Loucy (cell line): ENCODE data around the gene ARHGEF33.

Experiments used
- CTCF ChIP-seq: fragments of 200-600 bp; sonication (generic); conservative IDR thresholded peaks from 2 replicates; pipeline ENCODE4 v1.5.1; 2014; ENCODE audit warnings: mild to moderate bottlenecking, antibody characterized with exemption, low read length
- EZH2phosphoT487 ChIP-seq: fragments of 200-600 bp; IDR thresholded peaks from 2 replicates; pipeline ENCODE4 v1.6.1; 2018; ENCODE audit warnings: antibody characterized with exemption, mild to moderate bottlenecking, moderate library complexity, borderline replicate concordance

- no peak for TF ChIP-seq CTCF
- TF ChIP-seq EZH2phosphoT487, result no peak
Observed at GRCh38 chr2:39024833-39025232, 135.2 kb downstream of the ARHGEF33 start.
